ACC112 (cell line): ENCODE results near the gene FOSL1.

Experiments
- H2AFZ ChIP-seq: fragments of 200-600 bp; sonication (generic); one replicate; pipeline ENCODE4 v1.6.0; 2017; ENCODE audit warnings: antibody characterized with exemption, low read length; ENCODE audit not compliant: unreplicated experiment
- H3K27ac ChIP-seq: fragments of 200-600 bp; sonication (generic); 2 replicates; pipeline ENCODE4 v1.5.1; 2014; ENCODE audit warnings: low read depth, mild to moderate bottlenecking, antibody characterized with exemption, low read length, moderate library complexity
- H3K27me3 ChIP-seq: fragments of 200-600 bp; sonication (generic); 2 replicates; pipeline ENCODE4 v1.6.1; 2014; ENCODE audit warnings: mild to moderate bottlenecking, antibody characterized with exemption, low read length, moderate library complexity, mixed read lengths; ENCODE audit not compliant: insufficient read depth
- H3K36me3 ChIP-seq: fragments of 200-600 bp; sonication (generic); 2 replicates; pipeline ENCODE4 v1.6.1; 2016; ENCODE audit warnings: mild to moderate bottlenecking, antibody characterized with exemption, low read length, moderate library complexity, mixed read lengths; ENCODE audit not compliant: insufficient read depth
- H3K4me1 ChIP-seq: fragments of 200-600 bp; sonication (generic); one replicate; pipeline ENCODE4 v1.6.1; 2016; ENCODE audit warnings: low read length, mixed read lengths; ENCODE audit not compliant: insufficient read depth, unreplicated experiment, control insufficient read depth
- H3K4me3 ChIP-seq: fragments of 200-600 bp; sonication (generic); 2 replicates; pipeline ENCODE4 v1.5.1; 2014; ENCODE audit warnings: mild to moderate bottlenecking, low read depth, low read length
- H3K79me2 ChIP-seq: fragments of 200-600 bp; sonication (generic); one replicate; pipeline ENCODE4 v1.6.0; 2016; ENCODE audit warnings: low read length; ENCODE audit not compliant: control insufficient read depth, unreplicated experiment, insufficient read depth

FOSL1 gene

GRCh38 chr11:65919573-65920371 is 19.6 kb upstream of the FOSL1 start:
- Histone ChIP-seq H3K4me1 (peaks cover 45% of the 10 kb centered on the region), H3K27me3 (no peaks in the 10 kb centered on the region), H3K27ac (peak overlapping the region; percentile 62), H3K36me3 (peaks cover 19% of the 10 kb centered on the region), H3K4me3 (peak overlapping the region; percentile 96), H3K79me2 (peaks cover 53% of the 10 kb centered on the region), H2AFZ (peak overlapping the region; percentile 5)

GRCh38 chr11:65919141-65919572 is 19.0 kb upstream of the FOSL1 start, which contains the start of gene DRAP1:
Gene DRAP1 (plus strand): TSS chr11:65919426. CDS start chr11:65919502, 76 bp downstream.
- Histone ChIP-seq H3K79me2 (peaks cover 53% of the 10 kb centered on the region), H3K27me3 (no peaks in the 10 kb centered on the region), H3K4me1 (peaks cover 51% of the 10 kb centered on the region), H3K4me3 (peak within 1 kb of the TSS; percentile 97), H3K36me3 (peaks cover 19% of the 10 kb centered on the region), H3K27ac (peak within 1 kb of the TSS; percentile 91), H2AFZ (peak within 1 kb of the TSS; percentile 5)

- Histone ChIP-seq H2AFZ (peak within 1 kb of the TSS; percentile 5), H3K4me3 (peak within 1 kb of the TSS; percentile 97), H3K27me3 (no peaks in the 10 kb centered on the region), H3K4me1 (peaks cover 58% of the 10 kb centered on the region), H3K27ac (peak within 1 kb of the TSS; percentile 91), H3K79me2 (peaks cover 59% of the 10 kb centered on the region), H3K36me3 (peaks cover 18% of the 10 kb centered on the region)
Measured at GRCh38 chr11:65918211-65919140, 18.3 kb upstream of the FOSL1 start, which contains the start of gene C11orf68. Gene C11orf68 (minus strand): TSS chr11:65919062. CDS start chr11:65919031, 31 bp downstream.

GRCh38 chr11:65917434-65918210 is 17.4 kb upstream of the FOSL1 start:
- H3K79me2 ChIP-seq = peaks cover 59% of the 10 kb centered on the region
- H3K27me3 ChIP-seq = no peaks in the 10 kb centered on the region
- peaks cover 10% of the 10 kb centered on the region for H3K36me3 ChIP-seq
- no peak overlapping the region for H2AFZ ChIP-seq
- peaks cover 66% of the 10 kb centered on the region for H3K4me1 ChIP-seq
- peak overlapping the region; percentile 97 for H3K4me3 ChIP-seq
- peak overlapping the region; percentile 91 for H3K27ac ChIP-seq

GRCh38 chr11:65917077-65917433 is 16.9 kb upstream of the FOSL1 start:
- peaks cover 54% of the 10 kb centered on the region for H3K79me2 ChIP-seq
- peak overlapping the region; percentile 91 for H3K27ac ChIP-seq
- peaks cover 72% of the 10 kb centered on the region for H3K4me1 ChIP-seq
- no peaks in the 10 kb centered on the region for H3K27me3 ChIP-seq
- H3K4me3 ChIP-seq = peak overlapping the region; percentile 97
- H3K36me3 ChIP-seq = peaks cover 6% of the 10 kb centered on the region; the same call in 1 of the 2 replicates
- no peak overlapping the region for H2AFZ ChIP-seq

GRCh38 chr11:65916391-65916790 is 16.2 kb upstream of the FOSL1 start:
- H3K4me3 ChIP-seq = peak overlapping the region; percentile 97
- H3K79me2 ChIP-seq = peaks cover 49% of the 10 kb centered on the region
- H3K36me3 ChIP-seq = peaks cover 6% of the 10 kb centered on the region; the same call in 1 of the 2 replicates
- H3K4me1 ChIP-seq = peaks cover 75% of the 10 kb centered on the region
- H3K27ac ChIP-seq = peak overlapping the region; percentile 91
- no peak overlapping the region for H2AFZ ChIP-seq
- no peaks in the 10 kb centered on the region for H3K27me3 ChIP-seq

- Histone ChIP-seq H3K27me3 (no peaks in the 10 kb centered on the region), H3K27ac (peak overlapping the region; percentile 91), H3K79me2 (peaks cover 44% of the 10 kb centered on the region), H3K36me3 (peaks cover 5% of the 10 kb centered on the region; the same call in 1 of the 2 replicates), H2AFZ (no peak overlapping the region), H3K4me1 (peaks cover 75% of the 10 kb centered on the region), H3K4me3 (peak overlapping the region; percentile 97)
Measured at GRCh38 chr11:65915821-65916251, 15.6 kb upstream of the FOSL1 start.

- Histone ChIP-seq H2AFZ (no peak overlapping the region), H3K79me2 (peaks cover 38% of the 10 kb centered on the region), H3K36me3 (peaks cover 2% of the 10 kb centered on the region; the same call in 1 of the 2 replicates), H3K27me3 (no peaks in the 10 kb centered on the region), H3K27ac (peak overlapping the region; percentile 91), H3K4me1 (peaks cover 76% of the 10 kb centered on the region), H3K4me3 (peak overlapping the region; percentile 2; the same call in 1 of the 2 replicates)
Measured at GRCh38 chr11:65915101-65915820, 15.1 kb upstream of the FOSL1 start.

- Histone ChIP-seq H3K4me1 (peaks cover 78% of the 10 kb centered on the region), H3K79me2 (peaks cover 20% of the 10 kb centered on the region), H3K4me3 (no peak overlapping the region), H2AFZ (no peak overlapping the region), H3K36me3 (peaks cover 2% of the 10 kb centered on the region; the same call in 1 of the 2 replicates), H3K27me3 (no peaks in the 10 kb centered on the region), H3K27ac (peak overlapping the region; percentile 91)
Measured at GRCh38 chr11:65912845-65913244, 12.7 kb upstream of the FOSL1 start.
